ENCODE results near the gene GMFB.
"Not testable (repeated sequence)": the region's sequence is repeated elsewhere in the genome, so short reads cannot be mapped to it uniquely, and the experiment has no call there.

The GMFB gene

GRCh38 chr14:54440873-54441868 lies 47.6 kb downstream of the GMFB start, which contains the start of gene CNIH1:
TSS of gene CNIH1 (minus strand) at chr14:54441374. CDS start at chr14:54441327, 47 bp downstream.
- no peak for TF ChIP-seq YY1 (IDR thresholded peaks at IDR 0.05; ENCODE audit: insufficient read depth, insufficient read length)
- TF ChIP-seq ZNF274 (IDR thresholded peaks at IDR 0.05; ENCODE audit: low read depth, low read length), result no peak
- no peak for TF ChIP-seq SUZ12 (IDR thresholded peaks at IDR 0.05; ENCODE audit: extremely low read depth, insufficient read depth, insufficient read length)
- DNase-seq (ENCODE audit: low read depth, low spot score), result peak; percentile 77
- H3K9ac ChIP-seq (ENCODE audit: insufficient read length, low read depth), result peak within 1 kb of the TSS; percentile 94
- peak within 1 kb of the TSS; percentile 82 for H3K4me3 ChIP-seq (ENCODE audit: insufficient read length, low read depth)
- H3K4me1 ChIP-seq (ENCODE audit: insufficient read depth, insufficient read length), result no peaks in the 10 kb centered on the region
- H3K36me3 ChIP-seq (ENCODE audit: insufficient read depth, insufficient read length, low read length), result peaks cover 4% of the 10 kb centered on the region
- H3K9me3 ChIP-seq (ENCODE audit: insufficient read depth, low read length), result no peaks in the 10 kb centered on the region
- no peaks in the 10 kb centered on the region for H3K27me3 ChIP-seq (ENCODE audit: insufficient read depth, insufficient read length)

GRCh38 chr14:54440476-54440872 lies 48.3 kb downstream of the GMFB start:
- H3K4me3 ChIP-seq (ENCODE audit: insufficient read length, low read depth), result peak overlapping the region; percentile 82
- peaks cover 8% of the 10 kb centered on the region for H3K36me3 ChIP-seq (ENCODE audit: insufficient read depth, insufficient read length, low read length)
- no peaks in the 10 kb centered on the region for H3K9me3 ChIP-seq (ENCODE audit: insufficient read depth, low read length)
- H3K9ac ChIP-seq (ENCODE audit: insufficient read length, low read depth), result peak overlapping the region; percentile 94
- no peaks in the 10 kb centered on the region for H3K27me3 ChIP-seq (ENCODE audit: insufficient read depth, insufficient read length)
- no peak for TF ChIP-seq SUZ12 (IDR thresholded peaks at IDR 0.05; ENCODE audit: extremely low read depth, insufficient read depth, insufficient read length)
- TF ChIP-seq YY1 (IDR thresholded peaks at IDR 0.05; ENCODE audit: insufficient read depth, insufficient read length), result no peak
- no peak for TF ChIP-seq ZNF274 (IDR thresholded peaks at IDR 0.05; ENCODE audit: low read depth, low read length)
- no peaks in the 10 kb centered on the region for H3K4me1 ChIP-seq (ENCODE audit: insufficient read depth, insufficient read length)
- DNase-seq (ENCODE audit: low read depth, low spot score), result no peak

GRCh38 chr14:54440037-54440436 lies 48.7 kb downstream of the GMFB start:
- TF ChIP-seq SUZ12 (IDR thresholded peaks at IDR 0.05; ENCODE audit: extremely low read depth, insufficient read depth, insufficient read length) (no peak), YY1 (IDR thresholded peaks at IDR 0.05; ENCODE audit: insufficient read depth, insufficient read length) (no peak), ZNF274 (IDR thresholded peaks at IDR 0.05; ENCODE audit: low read depth, low read length) (no peak)
- peak overlapping the region; percentile 94 for H3K9ac ChIP-seq (ENCODE audit: insufficient read length, low read depth)

GRCh38 chr14:54438703-54439102 lies 50.1 kb downstream of the GMFB start:
- Histone ChIP-seq H3K4me1 (ENCODE audit: insufficient read depth, insufficient read length) (no peaks in the 10 kb centered on the region), H3K4me3 (ENCODE audit: insufficient read length, low read depth) (no peak overlapping the region)
- DNase-seq (ENCODE audit: low read depth, low spot score), result no peak

More at GRCh38 chr14:54440037-54440436, 48.7 kb downstream of the GMFB start:
- Histone ChIP-seq H3K4me1 (ENCODE audit: insufficient read depth, insufficient read length) (no peaks in the 10 kb centered on the region), H3K4me3 (ENCODE audit: insufficient read length, low read depth) (peak overlapping the region; percentile 82), H3K27me3 (ENCODE audit: insufficient read depth, insufficient read length) (no peaks in the 10 kb centered on the region), H3K9me3 (ENCODE audit: insufficient read depth, low read length) (no peaks in the 10 kb centered on the region), H3K36me3 (ENCODE audit: insufficient read depth, insufficient read length, low read length) (peaks cover 12% of the 10 kb centered on the region)
- no peak for DNase-seq (ENCODE audit: low read depth, low spot score)

GRCh38 chr14:54437954-54438353 lies 50.8 kb downstream of the GMFB start:
- H3K9me3 ChIP-seq (ENCODE audit: insufficient read depth, low read length); DNase-seq (ENCODE audit: low read depth, low spot score); H3K4me3 ChIP-seq (ENCODE audit: insufficient read length, low read depth); H3K9ac ChIP-seq (ENCODE audit: insufficient read length, low read depth); H3K27me3 ChIP-seq (ENCODE audit: insufficient read depth, insufficient read length); H3K4me1 ChIP-seq (ENCODE audit: insufficient read depth, insufficient read length): not testable (repeated sequence)
- H3K36me3 ChIP-seq (ENCODE audit: insufficient read depth, insufficient read length, low read length), result peaks cover 21% of the 10 kb centered on the region

More at GRCh38 chr14:54438703-54439102, 50.1 kb downstream of the GMFB start:
- no peaks in the 10 kb centered on the region for H3K9me3 ChIP-seq (ENCODE audit: insufficient read depth, low read length)
- TF ChIP-seq SUZ12 (IDR thresholded peaks at IDR 0.05; ENCODE audit: extremely low read depth, insufficient read depth, insufficient read length) (no peak), ZNF274 (IDR thresholded peaks at IDR 0.05; ENCODE audit: low read depth, low read length) (no peak), YY1 (IDR thresholded peaks at IDR 0.05; ENCODE audit: insufficient read depth, insufficient read length) (no peak)
- H3K9ac ChIP-seq (ENCODE audit: insufficient read length, low read depth), result no peak overlapping the region
- no peaks in the 10 kb centered on the region for H3K27me3 ChIP-seq (ENCODE audit: insufficient read depth, insufficient read length)
- peaks cover 21% of the 10 kb centered on the region for H3K36me3 ChIP-seq (ENCODE audit: insufficient read depth, insufficient read length, low read length)

GRCh38 chr14:54435500-54435981 lies 53.2 kb downstream of the GMFB start:
- Histone ChIP-seq H3K27me3 (ENCODE audit: insufficient read depth, insufficient read length) (no peaks in the 10 kb centered on the region), H3K9ac (ENCODE audit: insufficient read length, low read depth) (no peak overlapping the region), H3K4me3 (ENCODE audit: insufficient read length, low read depth) (no peak overlapping the region), H3K36me3 (ENCODE audit: insufficient read depth, insufficient read length, low read length) (peaks cover 35% of the 10 kb centered on the region), H3K9me3 (ENCODE audit: insufficient read depth, low read length) (no peaks in the 10 kb centered on the region), H3K4me1 (ENCODE audit: insufficient read depth, insufficient read length) (no peaks in the 10 kb centered on the region)
- TF ChIP-seq ZNF274 (IDR thresholded peaks at IDR 0.05; ENCODE audit: low read depth, low read length), result no peak
- no peak for TF ChIP-seq YY1 (IDR thresholded peaks at IDR 0.05; ENCODE audit: insufficient read depth, insufficient read length)
- no peak for TF ChIP-seq SUZ12 (IDR thresholded peaks at IDR 0.05; ENCODE audit: extremely low read depth, insufficient read depth, insufficient read length)
- no peak for DNase-seq (ENCODE audit: low read depth, low spot score)

- Histone ChIP-seq H3K9me3 (ENCODE audit: insufficient read depth, low read length) (no peaks in the 10 kb centered on the region), H3K4me3 (ENCODE audit: insufficient read length, low read depth) (no peak overlapping the region), H3K4me1 (ENCODE audit: insufficient read depth, insufficient read length) (no peaks in the 10 kb centered on the region), H3K27me3 (ENCODE audit: insufficient read depth, insufficient read length) (no peaks in the 10 kb centered on the region), H3K36me3 (ENCODE audit: insufficient read depth, insufficient read length, low read length) (peaks cover 61% of the 10 kb centered on the region), H3K9ac (ENCODE audit: insufficient read length, low read depth) (no peak overlapping the region)
- no peak for DNase-seq (ENCODE audit: low read depth, low spot score)
- TF ChIP-seq SUZ12 (IDR thresholded peaks at IDR 0.05; ENCODE audit: extremely low read depth, insufficient read depth, insufficient read length) (no peak), YY1 (IDR thresholded peaks at IDR 0.05; ENCODE audit: insufficient read depth, insufficient read length) (no peak), ZNF274 (IDR thresholded peaks at IDR 0.05; ENCODE audit: low read depth, low read length) (no peak)
These were observed 60.3 kb downstream of the GMFB start for GRCh38 chr14:54428527-54428926.

Data from NT2/D1 (cell line).